GM12872 (cell line): ENCODE results near the gene SCARB1.

Experiments
- TF ChIP-seq, protein P1 (sequence below): IDR thresholded peaks from 3 replicates; pipeline ENCODE4 v1.5.1; 2011; ENCODE audit warnings: low read depth, mild to moderate bottlenecking, low read length, moderate library complexity; ENCODE audit not compliant: insufficient read depth

The SCARB1 gene

DNA sequence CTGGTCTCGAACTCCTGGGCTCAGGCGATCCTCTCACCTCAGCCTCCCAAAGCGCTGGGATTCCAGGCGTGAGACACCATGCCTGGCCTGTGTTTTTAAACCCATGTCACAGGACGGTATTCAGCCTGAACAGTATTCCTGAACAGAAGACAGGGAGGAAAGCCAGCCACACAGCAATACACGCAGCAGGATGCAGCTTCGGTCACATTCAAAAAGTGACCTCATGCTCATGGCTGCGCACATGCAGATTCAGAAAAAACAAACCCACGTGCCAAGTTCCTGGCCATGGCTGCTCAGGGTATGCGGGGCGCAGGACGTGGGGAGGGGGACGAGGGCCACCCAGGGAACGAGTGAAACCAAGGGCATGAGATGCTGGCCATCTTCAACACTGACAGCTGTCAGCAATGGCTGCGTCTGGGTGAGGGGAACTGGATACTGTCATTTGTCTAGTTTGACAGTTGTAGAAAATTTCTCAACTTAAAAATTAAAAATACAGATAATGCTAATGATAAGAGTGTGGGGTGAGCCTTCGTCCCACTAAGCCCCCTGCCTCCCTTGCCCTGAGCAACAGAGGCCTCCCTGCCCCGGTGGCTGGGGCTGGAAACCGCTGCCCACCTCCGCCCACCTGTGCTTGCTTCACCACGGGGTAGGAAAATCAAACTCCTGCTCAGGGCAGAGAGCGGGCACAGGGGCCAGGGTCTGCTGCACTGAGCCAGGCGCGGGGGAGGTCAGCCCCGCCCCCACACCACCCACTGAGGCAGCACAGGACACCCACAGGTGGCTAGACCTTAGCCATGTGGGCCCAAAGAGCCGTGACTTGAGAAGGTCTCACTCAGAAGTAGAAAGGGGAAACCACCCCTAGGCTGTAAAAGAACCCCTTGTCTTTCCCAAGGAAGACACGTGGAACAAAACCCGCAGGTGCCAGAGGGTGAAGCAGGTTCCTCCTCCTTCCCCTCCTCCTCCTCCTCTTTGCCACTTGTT lies 84.2 kb downstream of the SCARB1 start:
- TF ChIP-seq, protein P1, sequence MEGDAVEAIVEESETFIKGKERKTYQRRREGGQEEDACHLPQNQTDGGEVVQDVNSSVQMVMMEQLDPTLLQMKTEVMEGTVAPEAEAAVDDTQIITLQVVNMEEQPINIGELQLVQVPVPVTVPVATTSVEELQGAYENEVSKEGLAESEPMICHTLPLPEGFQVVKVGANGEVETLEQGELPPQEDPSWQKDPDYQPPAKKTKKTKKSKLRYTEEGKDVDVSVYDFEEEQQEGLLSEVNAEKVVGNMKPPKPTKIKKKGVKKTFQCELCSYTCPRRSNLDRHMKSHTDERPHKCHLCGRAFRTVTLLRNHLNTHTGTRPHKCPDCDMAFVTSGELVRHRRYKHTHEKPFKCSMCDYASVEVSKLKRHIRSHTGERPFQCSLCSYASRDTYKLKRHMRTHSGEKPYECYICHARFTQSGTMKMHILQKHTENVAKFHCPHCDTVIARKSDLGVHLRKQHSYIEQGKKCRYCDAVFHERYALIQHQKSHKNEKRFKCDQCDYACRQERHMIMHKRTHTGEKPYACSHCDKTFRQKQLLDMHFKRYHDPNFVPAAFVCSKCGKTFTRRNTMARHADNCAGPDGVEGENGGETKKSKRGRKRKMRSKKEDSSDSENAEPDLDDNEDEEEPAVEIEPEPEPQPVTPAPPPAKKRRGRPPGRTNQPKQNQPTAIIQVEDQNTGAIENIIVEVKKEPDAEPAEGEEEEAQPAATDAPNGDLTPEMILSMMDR: no peak

DNA sequence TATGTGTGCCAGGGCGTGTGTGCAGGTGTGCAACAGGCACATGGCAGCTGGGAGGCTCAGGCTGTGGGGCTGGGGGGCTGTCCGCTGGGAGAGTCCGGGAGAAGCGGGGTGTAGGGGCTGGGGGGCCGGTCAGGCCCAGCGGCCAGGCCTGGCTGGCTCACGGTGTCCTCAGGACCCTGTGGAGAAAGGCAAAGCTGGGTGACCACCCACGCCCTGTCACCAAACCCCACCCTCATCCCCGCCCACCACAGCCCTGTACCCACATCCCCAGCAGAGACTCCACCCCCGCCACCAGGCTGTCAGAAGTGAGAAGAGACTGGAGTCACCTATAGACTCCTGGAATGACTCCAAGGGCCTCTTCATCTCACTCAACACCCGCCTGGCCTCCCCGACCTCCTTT lies 85.3 kb downstream of the SCARB1 start:
- TF ChIP-seq, protein P1: no peak

DNA sequence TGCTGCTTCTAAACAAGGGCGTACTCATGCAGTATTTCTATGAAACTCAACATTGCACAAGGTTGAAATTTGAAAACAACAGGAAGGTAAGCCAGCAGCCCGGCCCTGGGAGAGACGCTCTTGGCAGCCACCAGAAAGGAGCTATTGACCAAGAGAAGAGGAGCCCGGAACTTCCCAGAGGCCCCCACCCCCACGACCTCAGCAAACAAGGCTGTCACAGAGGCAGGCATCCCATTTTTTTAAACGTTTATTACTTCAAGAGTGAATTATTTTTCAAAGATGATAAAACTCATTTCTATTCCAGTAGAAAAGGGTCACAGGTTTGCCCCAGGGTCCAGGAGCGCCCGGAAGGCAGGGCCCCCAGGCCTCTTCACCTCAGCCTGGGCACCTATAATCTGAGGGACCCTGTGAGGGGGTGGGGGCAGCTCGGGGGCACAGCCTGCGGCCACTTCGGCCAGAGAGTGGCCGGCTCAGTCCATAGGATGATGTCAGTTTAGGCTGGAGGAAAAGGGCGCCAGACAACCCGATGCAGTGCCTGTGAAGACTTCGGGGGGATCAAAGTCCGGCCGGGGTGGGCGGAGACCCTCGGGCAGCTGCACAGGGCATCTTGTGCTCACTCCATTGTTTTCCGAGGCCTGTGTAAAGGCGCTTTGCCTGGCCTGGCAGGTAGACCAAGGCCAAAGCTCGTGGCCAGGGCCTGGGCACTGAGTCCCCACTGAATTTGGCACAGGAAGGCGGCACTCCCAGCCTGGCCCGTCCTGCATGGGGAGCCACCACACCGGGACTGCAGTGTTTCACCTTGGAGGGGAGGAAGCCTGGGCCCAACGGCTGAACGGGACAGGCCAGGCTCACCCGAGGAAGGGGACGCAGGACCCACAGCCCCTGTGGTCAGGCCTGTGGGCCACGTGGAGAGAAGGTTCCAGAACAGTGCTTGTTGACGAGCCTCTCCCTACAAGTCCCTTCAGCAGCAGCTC lies 86.0 kb downstream of the SCARB1 start:
- TF ChIP-seq, protein P1: no peak

DNA sequence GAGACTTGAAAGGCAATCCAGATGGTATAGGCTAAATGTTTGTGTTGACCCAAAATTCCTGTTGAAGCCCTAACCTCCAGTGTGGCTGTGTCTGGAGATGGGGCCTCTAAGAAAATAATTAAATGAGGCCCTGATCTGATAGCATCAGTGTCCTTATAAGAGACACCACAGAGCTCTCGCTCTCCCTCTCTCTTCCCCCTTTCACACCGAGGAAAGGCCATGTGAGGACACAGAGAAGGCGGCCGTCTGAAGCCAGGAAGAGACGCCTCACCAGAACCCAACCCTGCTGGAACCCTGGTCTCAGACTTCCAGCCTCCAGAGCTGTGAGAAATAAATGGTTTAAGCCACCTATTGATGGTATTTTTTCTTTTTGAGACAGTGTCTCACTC lies 87.5 kb downstream of the SCARB1 start:
- TF ChIP-seq, protein P1: no peak

DNA sequence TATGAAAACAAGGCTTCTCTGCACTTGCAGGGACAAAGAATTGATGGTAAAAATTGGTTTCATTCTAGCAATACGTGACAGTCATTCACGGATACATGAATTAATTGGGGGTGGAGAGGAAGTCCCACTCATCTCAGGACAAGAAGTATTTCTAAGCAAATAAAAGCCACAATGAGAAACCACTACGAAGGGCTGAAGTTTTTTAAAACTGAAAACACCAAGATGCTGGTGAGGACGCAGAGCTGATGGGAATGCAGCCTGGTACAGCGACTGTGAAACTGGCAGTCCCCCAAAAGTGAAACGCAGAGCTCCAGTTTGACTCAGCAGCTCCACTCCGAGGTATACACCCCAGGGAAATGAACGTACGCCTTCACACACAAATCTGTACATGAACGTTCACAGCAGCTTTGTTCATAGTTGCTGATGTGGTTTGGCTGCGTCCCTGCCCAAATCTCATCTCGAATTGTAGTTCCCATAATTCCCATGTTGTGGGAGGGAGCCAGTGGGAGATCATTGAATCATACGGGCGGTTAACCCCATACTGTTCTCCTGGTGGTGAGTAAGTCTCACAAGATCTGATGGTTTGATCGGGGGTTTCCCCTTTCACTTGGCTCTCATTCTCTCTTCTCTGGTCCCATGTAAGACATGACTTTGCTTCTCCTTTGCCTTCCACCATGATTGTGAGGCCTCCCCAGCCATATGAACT lies 89.0 kb downstream of the SCARB1 start:
- TF ChIP-seq, protein P1: no peak; the same call in 2 of the 3 replicates

DNA sequence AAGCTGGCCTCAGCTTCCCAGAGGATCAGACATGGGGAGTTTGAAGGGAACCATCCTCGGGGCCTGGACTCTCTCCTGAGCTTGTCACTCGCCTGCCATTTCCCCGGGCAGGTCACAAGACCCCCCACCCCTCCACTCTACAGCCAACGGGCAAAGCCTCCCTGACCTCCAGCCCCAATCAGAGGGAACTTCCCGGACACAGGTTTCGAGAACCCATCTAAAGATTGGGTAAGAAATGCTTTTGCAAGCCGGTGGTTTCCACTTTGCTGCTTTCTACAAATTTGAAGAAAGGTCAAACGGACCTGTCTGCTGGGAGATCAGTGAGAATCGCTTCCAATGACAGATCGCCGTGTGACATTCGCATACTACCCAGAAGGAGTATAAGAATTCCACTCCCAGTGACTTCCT lies 89.6 kb downstream of the SCARB1 start:
- TF ChIP-seq, protein P1: no peak
